Spleen (tissue), 11 donors: Measurements from ENCODE around the gene TOX3. TPM values are rescaled to one million over a fixed set of nuclear protein-coding genes. Genes with fewer than 3 reads are reported as not detected.

ENCODE experiments used
- DNase-seq: peaks from one replicate; pipeline ENCODE4 v3.0.0-alpha.2; 2020
- H3K27ac ChIP-seq, 8 donors: fragments of 200-600 bp; sonication (generic) in 7 of 8; 1 replicate in 4 of 8; 2 replicates in 4 of 8; pipeline versions ENCODE4 v1.5.0 to v1.8.0; 2016 to 2021; ENCODE audit warnings: inconsistent platforms in 4 of 8, mild to moderate bottlenecking in 4 of 8, moderate library complexity in 1 of 8
- H3K27me3 ChIP-seq, 7 donors: fragments of 200-600 bp; sonication (generic) in 6 of 7; replicated peaks in 1 of 7; 1 replicate in 4 of 7; 2 replicates in 3 of 7; pipeline versions ENCODE4 v1.5.0 to v1.8.0; 2016 to 2021; ENCODE audit warnings: inconsistent platforms in 3 of 7, mild to moderate bottlenecking in 1 of 7
- H3K36me3 ChIP-seq, 6 donors: fragments of 200-600 bp; sonication (generic) in 5 of 6; 1 replicate in 4 of 6; 2 replicates in 2 of 6; pipeline versions ENCODE4 v1.5.0 to v1.8.0; 2016 to 2021; ENCODE audit warnings: inconsistent platforms in 2 of 6
- H3K4me1 ChIP-seq, 6 donors: fragments of 200-600 bp; sonication (generic) in 5 of 6; 1 replicate in 3 of 6; 2 replicates in 3 of 6; pipeline versions ENCODE4 v1.5.0 to v1.8.0; 2016 to 2021; ENCODE audit warnings: inconsistent platforms in 3 of 6
- H3K4me3 ChIP-seq, 8 donors: fragments of 200-600 bp; sonication (generic) in 7 of 8; 1 replicate in 4 of 8; 2 replicates in 4 of 8; pipeline versions ENCODE4 v1.5.0 to v1.8.0; 2016 to 2021; ENCODE audit warnings: inconsistent platforms in 4 of 8, mild to moderate bottlenecking in 4 of 8, moderate library complexity in 2 of 8
- H3K9me3 ChIP-seq, 8 donors: fragments of 200-600 bp; sonication (generic) in 7 of 8; 1 replicate in 4 of 8; 2 replicates in 4 of 8; pipeline versions ENCODE4 v1.5.0 to v1.8.0; 2016 to 2021; ENCODE audit warnings: inconsistent platforms in 4 of 8
- POLR2A ChIP-seq, 3 donors: fragments of 450-650 bp; IDR thresholded peaks; one replicate each; pipeline ENCODE4 v1.5.1; 2017; ENCODE audit warnings: antibody characterized with exemption in 3 of 3, mild to moderate bottlenecking in 1 of 3
- POLR2AphosphoS5 ChIP-seq, 3 donors: sonication (generic); formaldehyde crosslinking; IDR thresholded peaks; one replicate each; pipeline ENCODE4 v1.5.1; 2017; ENCODE audit warnings: antibody characterized with exemption in 3 of 3
- WGBS, 5 donors: extraction: QIAGEN DNeasy Blood & Tissue Kit in 3 of 5; methylation state at CpG; one replicate each; pipeline versions ENCODE4 v1.1.5 to v1.1.7; 2013 to 2018; 5-methylcytosine and 5-hydroxymethylcytosine counted together
- intact Hi-C: fragments of 100-400 bp; cut with DNase I; formaldehyde crosslinking; loops from one replicate; pipeline ENCODE4 v1.15.0; 2023; ENCODE audit warnings: low total_unique reads
- polyA plus RNA-seq, 3 donors: library from polyadenylated mRNA; stranded (reverse); fragments of 200-250 nt; gene quantifications; one replicate each; pipeline ENCODE4 v1.2.1, GENCODE V29; 2013
- total RNA-seq, 7 donors: library from RNA; depleted of rRNA in 3 of 7; stranded (reverse); fragments of >200 nt in 3 of 7; fragmentation: NEBNext Ultra II Directional in 4 of 7; extraction: Animal tissue kit (Norgen Biotek cat#: 25700) in 4 of 7; gene quantifications; one replicate each; pipeline versions ENCODE4 v1.1.0 to v1.2.1, GENCODE V29; 2016 to 2021
- TF ChIP-seq, protein P1 (sequence below), 11 experiments: fragments of 200-600 bp in 7 of 11; fragments of 450-650 bp in 4 of 11; sonication (generic) in 4 of 11; IDR thresholded peaks in 8 of 11; conservative IDR thresholded peaks in 3 of 11; 1 replicate in 7 of 11; 2 replicates in 4 of 11; pipeline versions ENCODE4 v1.4.0 to v1.8.0; 2016 to 2021; ENCODE audit warnings: antibody characterized with exemption in 11 of 11, inconsistent platforms in 4 of 11, mild to moderate bottlenecking in 1 of 11
- donor health status: healthy with polysubstance abuse.
- donor health status: DM: no; HTN: no; CAD: no; lungs with moderate emphysema.
- donor health status: DM: no; HTN: no; CAD: no.
- donor health status: Bipolar disorder and iron deficiency.
- donor health status: healthy.
- donor health status: DM: no; HTN: no; CAD: no.
- donor health status: DM: yes; HTN: yes; CAD: no.

Gene TOX3
- total and polyA plus RNA-seq, 10 donors, result 0.03 to 0.11 TPM; not detected in 8

DNA sequence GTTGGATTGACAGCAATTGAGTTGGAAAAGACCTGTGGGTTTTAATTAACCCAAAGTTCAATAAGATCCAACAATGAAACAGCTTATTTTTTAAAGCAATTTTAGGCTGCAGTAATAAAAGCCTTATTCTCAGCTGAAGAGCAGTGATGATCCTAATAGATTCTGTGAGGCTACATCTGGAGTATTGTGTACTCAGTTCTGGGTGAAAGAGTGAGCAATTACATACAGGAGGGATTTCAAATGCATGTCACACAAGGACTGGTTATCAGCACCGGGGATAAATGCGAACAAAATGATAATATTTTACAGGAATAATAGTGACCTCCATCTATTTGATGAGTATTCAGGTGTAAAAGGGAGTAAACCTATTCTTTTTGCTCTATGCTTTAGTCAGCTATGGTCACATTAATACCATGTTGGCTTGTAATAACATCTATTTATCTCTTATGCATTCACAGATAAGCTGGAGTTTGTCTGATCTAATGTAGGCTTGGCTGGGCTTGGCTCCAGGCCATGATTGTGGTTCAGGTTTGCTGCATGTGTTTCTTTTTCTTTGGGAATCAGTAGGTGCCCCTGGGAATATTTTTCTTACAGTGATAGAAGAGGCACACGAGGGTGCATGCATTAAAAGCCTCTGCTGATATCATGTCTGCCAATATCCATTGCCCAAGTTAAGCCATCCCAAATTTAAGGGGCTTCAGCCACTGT is 22.2 kb upstream of the TOX3 start:
- Histone ChIP-seq H3K9me3 (peaks cover 0 to 8% (median 2%) of the 10 kb centered on the region in 8 donors), H3K4me1 (no peaks in the 10 kb centered on the region), H3K27ac (no peak overlapping the region), H3K4me3 (no peak overlapping the region), H3K27me3 (peaks cover 0 to 5% (median 0%) of the 10 kb centered on the region in 7 donors), H3K36me3 (no peaks in the 10 kb centered on the region)
- TF ChIP-seq, protein P1, sequence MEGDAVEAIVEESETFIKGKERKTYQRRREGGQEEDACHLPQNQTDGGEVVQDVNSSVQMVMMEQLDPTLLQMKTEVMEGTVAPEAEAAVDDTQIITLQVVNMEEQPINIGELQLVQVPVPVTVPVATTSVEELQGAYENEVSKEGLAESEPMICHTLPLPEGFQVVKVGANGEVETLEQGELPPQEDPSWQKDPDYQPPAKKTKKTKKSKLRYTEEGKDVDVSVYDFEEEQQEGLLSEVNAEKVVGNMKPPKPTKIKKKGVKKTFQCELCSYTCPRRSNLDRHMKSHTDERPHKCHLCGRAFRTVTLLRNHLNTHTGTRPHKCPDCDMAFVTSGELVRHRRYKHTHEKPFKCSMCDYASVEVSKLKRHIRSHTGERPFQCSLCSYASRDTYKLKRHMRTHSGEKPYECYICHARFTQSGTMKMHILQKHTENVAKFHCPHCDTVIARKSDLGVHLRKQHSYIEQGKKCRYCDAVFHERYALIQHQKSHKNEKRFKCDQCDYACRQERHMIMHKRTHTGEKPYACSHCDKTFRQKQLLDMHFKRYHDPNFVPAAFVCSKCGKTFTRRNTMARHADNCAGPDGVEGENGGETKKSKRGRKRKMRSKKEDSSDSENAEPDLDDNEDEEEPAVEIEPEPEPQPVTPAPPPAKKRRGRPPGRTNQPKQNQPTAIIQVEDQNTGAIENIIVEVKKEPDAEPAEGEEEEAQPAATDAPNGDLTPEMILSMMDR (IDR thresholded peaks at IDR 0.05 in 8 of 11, conservative IDR thresholded peaks at IDR 0.05 in 3 of 11), result no peak
- TF ChIP-seq POLR2AphosphoS5 (IDR thresholded peaks at IDR 0.05) (no peak), POLR2A (IDR thresholded peaks at IDR 0.05) (no peak)
- intact Hi-C loops, result no loop called here
- 69 to 85% (median 74%) methylated on average over 3 of the region's 3 CpGs for WGBS, 5 donors
- DNase-seq, result no peak

DNA sequence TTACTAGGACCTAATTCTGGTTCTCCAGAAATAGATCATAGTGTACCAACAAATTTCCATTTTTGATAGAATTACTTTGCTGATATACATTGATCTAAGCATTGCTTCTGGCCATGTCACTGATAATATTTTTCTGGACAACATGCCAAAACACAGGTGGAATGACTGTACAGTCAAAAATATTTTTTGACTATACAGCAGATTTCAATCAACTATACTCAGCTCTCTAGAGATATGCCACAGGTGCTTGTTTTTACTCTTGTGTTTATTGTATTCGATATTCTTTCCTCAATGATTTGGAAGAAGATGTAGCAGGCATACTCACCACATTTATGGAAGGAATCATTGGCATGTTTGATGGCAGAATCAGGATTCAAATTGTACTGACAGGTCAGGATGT is 21.6 kb upstream of the TOX3 start:
- intact Hi-C loops, result no loop called here
- Histone ChIP-seq H3K27ac (no peak overlapping the region), H3K36me3 (no peaks in the 10 kb centered on the region), H3K4me1 (no peaks in the 10 kb centered on the region), H3K4me3 (no peak overlapping the region), H3K27me3 (peaks cover 0 to 5% (median 0%) of the 10 kb centered on the region in 7 donors), H3K9me3 (peaks cover 0 to 8% (median 2%) of the 10 kb centered on the region in 8 donors)
- no peak for DNase-seq
- 71 to 83% (median 81%) methylated on average over 1 of the region's 1 CpG for WGBS, 5 donors
- TF ChIP-seq POLR2AphosphoS5 (IDR thresholded peaks at IDR 0.05) (no peak), POLR2A (IDR thresholded peaks at IDR 0.05) (no peak)
- TF ChIP-seq, protein P1 (IDR thresholded peaks at IDR 0.05 in 8 of 11, conservative IDR thresholded peaks at IDR 0.05 in 3 of 11), result no peak

DNA sequence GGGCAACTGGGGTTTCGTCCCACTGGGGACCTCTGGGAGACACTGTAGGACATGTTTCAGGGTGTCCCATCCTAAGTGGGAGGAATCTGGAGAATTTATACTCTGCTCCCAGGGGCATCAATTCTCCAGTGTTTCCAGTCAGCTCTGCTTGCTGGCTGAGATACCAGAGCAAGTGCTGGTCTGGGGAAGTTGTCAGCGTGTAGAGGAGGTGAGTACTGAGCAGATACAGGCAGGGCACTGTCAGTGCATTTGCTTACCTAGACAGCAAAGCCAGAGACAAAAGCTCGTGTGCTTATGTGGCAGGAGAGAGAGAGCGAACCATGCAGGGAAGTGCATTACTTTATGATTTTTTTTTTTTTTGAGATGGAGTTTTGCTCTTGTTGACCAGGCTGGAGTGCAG is 20.2 kb upstream of the TOX3 start:
- Histone ChIP-seq H3K36me3 (no peaks in the 10 kb centered on the region), H3K27ac (no peak overlapping the region), H3K27me3 (peaks cover 0 to 6% (median 0%) of the 10 kb centered on the region in 7 donors), H3K9me3 (peaks cover 0 to 8% (median 2%) of the 10 kb centered on the region in 8 donors), H3K4me3 (no peak overlapping the region), H3K4me1 (no peaks in the 10 kb centered on the region)
- no peak for DNase-seq
- TF ChIP-seq POLR2A (IDR thresholded peaks at IDR 0.05) (no peak), POLR2AphosphoS5 (IDR thresholded peaks at IDR 0.05) (no peak)
- TF ChIP-seq, protein P1 (IDR thresholded peaks at IDR 0.05 in 8 of 11, conservative IDR thresholded peaks at IDR 0.05 in 3 of 11), result no peak
- intact Hi-C loops, result no loop called here
- WGBS, 5 donors, result 74 to 84% (median 78%) methylated on average over 4 of the region's 4 CpGs

DNA sequence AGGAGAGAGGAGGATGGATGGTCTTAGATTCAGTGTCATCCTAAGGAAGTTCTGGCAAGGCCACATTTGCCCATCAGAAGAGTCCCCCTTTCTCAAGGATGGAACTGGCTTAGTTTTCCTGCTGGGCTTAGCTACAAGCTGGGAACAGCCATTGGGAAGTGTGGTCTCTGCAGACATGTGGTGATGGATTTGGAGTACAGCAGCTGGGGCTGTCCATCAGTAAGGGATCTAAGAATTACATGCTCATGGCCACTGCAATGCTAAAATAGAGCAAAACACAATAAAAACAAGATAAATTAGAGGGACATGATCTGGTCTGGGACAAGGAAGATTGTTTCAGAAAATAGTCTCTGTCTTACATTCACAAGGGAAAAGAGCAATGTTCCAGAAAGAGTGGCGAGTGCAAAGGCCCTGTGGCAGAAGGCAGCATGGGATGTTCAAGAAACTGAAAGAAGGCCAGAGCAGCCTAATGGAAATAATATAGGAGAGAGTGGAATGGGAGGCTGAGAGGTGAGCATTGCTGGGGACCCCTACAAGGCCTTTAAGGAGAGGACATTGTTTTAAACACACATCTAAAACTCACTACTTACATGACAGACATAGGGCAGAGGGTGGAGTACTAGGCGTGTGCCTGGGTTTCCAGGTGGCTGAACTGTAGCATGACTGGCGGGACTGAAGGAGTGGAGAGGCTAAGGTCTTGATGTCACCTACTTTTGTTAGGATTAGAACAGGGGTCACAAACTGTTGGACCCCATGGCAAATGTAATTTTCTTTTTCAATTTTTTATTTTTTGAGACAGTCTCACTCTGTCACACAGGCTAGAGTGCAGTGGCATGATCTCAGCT is 17.0 kb upstream of the TOX3 start:
- H3K36me3 ChIP-seq, result no peaks in the 10 kb centered on the region
- 83 to 91% (median 87%) methylated on average over 3 of the region's 3 CpGs for WGBS, 5 donors
- H3K4me1 ChIP-seq, result no peaks in the 10 kb centered on the region
- H3K4me3 ChIP-seq, result no peak overlapping the region
- TF ChIP-seq, protein P1 (IDR thresholded peaks at IDR 0.05 in 8 of 11, conservative IDR thresholded peaks at IDR 0.05 in 3 of 11), result no peak
- TF ChIP-seq POLR2AphosphoS5 (IDR thresholded peaks at IDR 0.05) (no peak), POLR2A (IDR thresholded peaks at IDR 0.05) (no peak)
- intact Hi-C loops, result no loop called here
- no peak overlapping the region for H3K27ac ChIP-seq
- no peak for DNase-seq
- no peaks in the 10 kb centered on the region for H3K9me3 ChIP-seq
- H3K27me3 ChIP-seq, result peaks cover 0 to 6% (median 0%) of the 10 kb centered on the region in 7 donors
